Gastrocnemius medialis (tissue), 4 donors: ENCODE measurements around the gene TMEM235. TPM values are rescaled to one million over a fixed set of nuclear protein-coding genes. Genes with fewer than 3 reads are reported as not detected.
A peak's percentile ranks its signal among the peaks of the same experiment; 100 is the strongest.

Experiments used
- ATAC-seq, 2 donors: fragments of 150-250 bp; one replicate each; pipeline ENCODE4 v1.9.1; 2016
- DNase-seq, 2 donors: peaks; one replicate each; pipeline ENCODE4 v3.0.0-alpha.2; 2019
- H3K27ac ChIP-seq, 4 donors: fragments of 200-600 bp; sonication (generic); 1 replicate in 1 of 4; 2 replicates in 3 of 4; pipeline ENCODE4 v1.5.1; 2016 to 2018; ENCODE audit warnings: mild to moderate bottlenecking in 2 of 4, moderate library complexity in 1 of 4
- H3K27me3 ChIP-seq, 3 donors: fragments of 200-600 bp; sonication (generic) in 2 of 3; 1 replicate in 1 of 3; 2 replicates in 2 of 3; pipeline versions ENCODE4 v1.5.1 to v1.6.0; 2016 to 2019; ENCODE audit warnings: mild to moderate bottlenecking in 1 of 3, moderate library complexity in 1 of 3
- H3K36me3 ChIP-seq, 2 donors: fragments of 200-600 bp; sonication (generic) in 1 of 2; one replicate each; pipeline ENCODE4 v1.5.1; 2017 to 2018
- H3K4me1 ChIP-seq, 2 donors: fragments of 200-600 bp; sonication (generic) in 1 of 2; one replicate each; pipeline ENCODE4 v1.5.1; 2016 to 2017; ENCODE audit warnings: mild to moderate bottlenecking in 2 of 2
- H3K4me3 ChIP-seq, 4 donors: fragments of 200-600 bp; sonication (generic) in 3 of 4; 1 replicate in 1 of 4; 2 replicates in 3 of 4; pipeline ENCODE4 v1.5.1; 2016 to 2019; ENCODE audit warnings: mild to moderate bottlenecking in 2 of 4
- H3K9me3 ChIP-seq, 3 donors: fragments of 200-600 bp; sonication (generic) in 2 of 3; 1 replicate in 1 of 3; 2 replicates in 2 of 3; pipeline ENCODE4 v1.5.1; 2016 to 2019
- POLR2A ChIP-seq, 2 donors: fragments of 450-650 bp; IDR thresholded peaks; one replicate each; pipeline ENCODE4 v1.6.1; 2017; ENCODE audit warnings: antibody characterized with exemption in 2 of 2, mild to moderate bottlenecking in 2 of 2, moderate library complexity in 2 of 2
- in situ Hi-C, 4 donors: fragments of 200-750 bp; cut with MboI; loops; one replicate each; pipeline versions ENCODE4 v1.15.0 to v1.8.0; 2017; ENCODE audit warnings: low sequenced_read_pairs in 4 of 4
- intact Hi-C: fragments of 100-400 bp; cut with DNase I; formaldehyde crosslinking; loops from one replicate; pipeline ENCODE4 v1.15.1; 2023; ENCODE audit warnings: low total_unique reads
- total RNA-seq, 4 donors: library from RNA; depleted of rRNA; stranded (reverse); fragments of >200 nt; gene quantifications; one replicate each; pipeline versions ENCODE4 v1.1.0 to v1.2.3, GENCODE V29; 2016
- TF ChIP-seq, protein P1 (sequence below), 5 experiments: fragments of 450-650 bp in 3 of 5; fragments of 200-600 bp in 2 of 5; sonication (generic) in 2 of 5; IDR thresholded peaks in 4 of 5; conservative IDR thresholded peaks in 1 of 5; 1 replicate in 4 of 5; 2 replicates in 1 of 5; pipeline ENCODE4 v1.5.1; 2016 to 2019; ENCODE audit warnings: antibody characterized with exemption in 5 of 5, mild to moderate bottlenecking in 3 of 5, moderate library complexity in 3 of 5

TMEM235 gene
- total RNA-seq, 4 donors from 2014 or later = not detected

GRCh38 chr17:78253946-78254672, 22.7 kb downstream of the TMEM235 start:
- H3K4me1 ChIP-seq = peaks cover 8 to 15% of the 10 kb centered on the region in 2 donors
- ATAC-seq (peak; percentile 80 to 82), DNase-seq (peak; percentile 67 to 80)
- TF ChIP-seq, protein P1, sequence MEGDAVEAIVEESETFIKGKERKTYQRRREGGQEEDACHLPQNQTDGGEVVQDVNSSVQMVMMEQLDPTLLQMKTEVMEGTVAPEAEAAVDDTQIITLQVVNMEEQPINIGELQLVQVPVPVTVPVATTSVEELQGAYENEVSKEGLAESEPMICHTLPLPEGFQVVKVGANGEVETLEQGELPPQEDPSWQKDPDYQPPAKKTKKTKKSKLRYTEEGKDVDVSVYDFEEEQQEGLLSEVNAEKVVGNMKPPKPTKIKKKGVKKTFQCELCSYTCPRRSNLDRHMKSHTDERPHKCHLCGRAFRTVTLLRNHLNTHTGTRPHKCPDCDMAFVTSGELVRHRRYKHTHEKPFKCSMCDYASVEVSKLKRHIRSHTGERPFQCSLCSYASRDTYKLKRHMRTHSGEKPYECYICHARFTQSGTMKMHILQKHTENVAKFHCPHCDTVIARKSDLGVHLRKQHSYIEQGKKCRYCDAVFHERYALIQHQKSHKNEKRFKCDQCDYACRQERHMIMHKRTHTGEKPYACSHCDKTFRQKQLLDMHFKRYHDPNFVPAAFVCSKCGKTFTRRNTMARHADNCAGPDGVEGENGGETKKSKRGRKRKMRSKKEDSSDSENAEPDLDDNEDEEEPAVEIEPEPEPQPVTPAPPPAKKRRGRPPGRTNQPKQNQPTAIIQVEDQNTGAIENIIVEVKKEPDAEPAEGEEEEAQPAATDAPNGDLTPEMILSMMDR (IDR thresholded peaks at IDR 0.05 in 4 of 5, conservative IDR thresholded peaks at IDR 0.05 in 1 of 5) = no peak
- peak; percentile 50 to 65 for TF ChIP-seq POLR2A (IDR thresholded peaks at IDR 0.05)
- H3K9me3 ChIP-seq = no peaks in the 10 kb centered on the region
- no peaks in the 10 kb centered on the region for H3K27me3 ChIP-seq
- intact Hi-C loops = loop anchor here (1.0 to 5.0 kb wide), 2 partner anchors 40 to 77 kb away; partner anchors contain the start of gene BIRC5
- peak overlapping the region; percentile 93 to 98 (median 96) for H3K27ac ChIP-seq
- in situ Hi-C loops = no loop called here
- H3K4me3 ChIP-seq = peak overlapping the region; percentile 73 to 100 (median 94)
- H3K36me3 ChIP-seq = no peaks in the 10 kb centered on the region

DNA sequence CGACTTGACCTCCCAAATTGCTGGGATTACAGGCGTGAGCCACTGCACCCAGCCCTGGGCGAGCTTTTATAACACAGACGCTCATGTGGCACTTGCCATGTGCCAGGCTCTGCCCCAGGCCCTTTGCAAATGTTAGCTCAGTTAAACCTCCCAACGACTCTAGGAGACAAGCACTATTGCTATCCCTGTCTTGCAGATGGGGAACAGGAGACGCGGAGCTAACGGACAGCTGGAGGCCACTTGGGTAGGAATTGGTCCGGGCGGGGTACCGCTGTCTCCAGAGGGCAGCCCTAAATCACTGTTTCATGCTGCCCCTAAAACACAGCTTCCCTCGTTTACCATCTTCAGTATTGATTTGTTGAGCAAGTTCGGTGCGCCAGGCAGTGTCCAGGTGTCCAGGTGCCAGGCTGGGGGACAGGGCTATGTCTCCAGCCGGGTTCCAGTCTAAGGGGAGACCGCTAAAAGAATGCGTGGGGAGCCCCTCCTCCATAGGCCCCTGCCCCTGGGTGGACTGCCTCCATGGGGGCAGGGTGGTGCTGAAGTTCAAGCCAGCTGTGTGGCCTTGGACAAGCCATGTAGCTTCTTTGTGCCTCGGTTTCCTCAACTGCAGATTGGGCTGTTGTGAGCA, 23.7 kb downstream of the TMEM235 start:
- ATAC-seq (no peak), DNase-seq (no peak)
- Histone ChIP-seq H3K4me3 (no peak overlapping the region), H3K27me3 (no peaks in the 10 kb centered on the region), H3K4me1 (peaks cover 8 to 15% of the 10 kb centered on the region in 2 donors), H3K9me3 (no peaks in the 10 kb centered on the region), H3K27ac (no peak overlapping the region), H3K36me3 (no peaks in the 10 kb centered on the region)
- intact Hi-C loops = no loop called here
- in situ Hi-C loops = no loop called here
- TF ChIP-seq POLR2A (IDR thresholded peaks at IDR 0.05) = no peak
- TF ChIP-seq, protein P1 (IDR thresholded peaks at IDR 0.05 in 4 of 5, conservative IDR thresholded peaks at IDR 0.05 in 1 of 5) = no peak

GRCh38 chr17:78255953-78256706, 24.7 kb downstream of the TMEM235 start:
- in situ Hi-C loops = no loop called here
- ATAC-seq (no peak), DNase-seq (no peak)
- H3K4me3 ChIP-seq = no peak overlapping the region
- H3K27ac ChIP-seq = peak overlapping the region in 2 of 4 donors; percentile 39 to 71
- TF ChIP-seq, protein P1 (IDR thresholded peaks at IDR 0.05 in 4 of 5, conservative IDR thresholded peaks at IDR 0.05 in 1 of 5) = no peak
- no peak for TF ChIP-seq POLR2A (IDR thresholded peaks at IDR 0.05)
- H3K27me3 ChIP-seq = no peaks in the 10 kb centered on the region
- intact Hi-C loops = no loop called here
- no peaks in the 10 kb centered on the region for H3K9me3 ChIP-seq
- peaks cover 8 to 13% of the 10 kb centered on the region in 2 donors for H3K4me1 ChIP-seq
- H3K36me3 ChIP-seq = no peaks in the 10 kb centered on the region

GRCh38 chr17:78256707-78257591, 25.5 kb downstream of the TMEM235 start:
- intact Hi-C loops = no loop called here
- no peak for ATAC-seq
- in situ Hi-C loops = no loop called here
- H3K36me3 ChIP-seq = no peaks in the 10 kb centered on the region
- peaks cover 8 to 10% of the 10 kb centered on the region in 2 donors for H3K4me1 ChIP-seq
- no peaks in the 10 kb centered on the region for H3K9me3 ChIP-seq
- TF ChIP-seq, protein P1 (IDR thresholded peaks at IDR 0.05 in 4 of 5, conservative IDR thresholded peaks at IDR 0.05 in 1 of 5) = no peak
- TF ChIP-seq POLR2A (IDR thresholded peaks at IDR 0.05) = no peak
- no peak overlapping the region for H3K4me3 ChIP-seq
- H3K27ac ChIP-seq = peak overlapping the region in 2 of 4 donors; percentile 71 to 73
- no peaks in the 10 kb centered on the region for H3K27me3 ChIP-seq
- DNase-seq = no peak
